HepG2 (cell line): ENCODE data around the gene SETD1A. TPM values are rescaled to one million over a fixed set of nuclear protein-coding genes. Genes with fewer than 3 reads are reported as not detected.
A peak's percentile ranks its signal among the peaks of the same experiment; 100 is the strongest.

Experiments
- ARNT ChIP-seq: fragments of 450-650 bp; IDR thresholded peaks from 2 replicates; pipeline ENCODE4 v1.6.1; 2017
- GABPB1 ChIP-seq: IDR thresholded peaks from 2 replicates; pipeline ENCODE4 v1.6.1; 2016; ENCODE audit warnings: mild to moderate bottlenecking, missing genetic modification reagents, moderate library complexity, missing compliant biosample characterization
- JUN ChIP-seq: sonication (generic); formaldehyde crosslinking; IDR thresholded peaks from 2 replicates; pipeline ENCODE4 v1.4.0; 2020; ENCODE audit warnings: mild to moderate bottlenecking, missing genetic modification reagents
- MAFG ChIP-seq: sonication (generic); formaldehyde crosslinking; IDR thresholded peaks from 2 replicates; pipeline ENCODE4 v1.5.1; 2020; ENCODE audit warnings: mild to moderate bottlenecking, missing genetic modification reagents
- MAX ChIP-seq: IDR thresholded peaks from 2 replicates; pipeline ENCODE4 v1.6.1; 2012; ENCODE audit warnings: inconsistent platforms
- MXI1 ChIP-seq: IDR thresholded peaks from 3 replicates; pipeline ENCODE4 v1.6.1; 2012; ENCODE audit warnings: low read depth, low read length, inconsistent platforms, borderline replicate concordance
- NPAS2 ChIP-seq: sonication (generic); formaldehyde crosslinking; IDR thresholded peaks from 2 replicates; pipeline ENCODE4 v1.8.0; 2022; ENCODE audit warnings: mild to moderate bottlenecking, missing genetic modification reagents, borderline replicate concordance
- NR2C2 ChIP-seq: sonication (generic); formaldehyde crosslinking; IDR thresholded peaks from 2 replicates; pipeline ENCODE4 v1.4.0; 2020; ENCODE audit warnings: missing genetic modification reagents, mild to moderate bottlenecking, moderate library complexity, borderline replicate concordance
- PHF21A ChIP-seq: sonication (generic); formaldehyde crosslinking; IDR thresholded peaks from 2 replicates; pipeline ENCODE4 v1.5.0; 2020; ENCODE audit warnings: mild to moderate bottlenecking, missing genetic modification reagents
- PHF5A ChIP-seq: IDR thresholded peaks from one replicate; pipeline ENCODE4 v1.6.1; 2018; ENCODE audit warnings: low read depth, missing genetic modification reagents; ENCODE audit not compliant: unreplicated experiment
- PLRG1 ChIP-seq: fragments of 450-650 bp; conservative IDR thresholded peaks from 2 replicates; pipeline ENCODE4 v1.6.1; 2016
- TARDBP ChIP-seq: sonication (generic); formaldehyde crosslinking; IDR thresholded peaks from 2 replicates; pipeline ENCODE4 v1.8.0; 2022; ENCODE audit warnings: mild to moderate bottlenecking, missing genetic modification reagents
- TCF7L2 ChIP-seq: IDR thresholded peaks from 2 replicates; pipeline ENCODE4 v1.6.1; 2011; ENCODE audit warnings: mild to moderate bottlenecking, low read depth, low read length, moderate library complexity
- THAP8 ChIP-seq: sonication (generic); formaldehyde crosslinking; IDR thresholded peaks from 2 replicates; pipeline ENCODE4 v1.5.1; 2020; ENCODE audit warnings: missing genetic modification reagents, mild to moderate bottlenecking, borderline replicate concordance
- ZBTB7A ChIP-seq: sonication (generic); formaldehyde crosslinking; IDR thresholded peaks from 2 replicates; pipeline ENCODE4 v1.8.0; 2022; ENCODE audit warnings: mild to moderate bottlenecking, missing genetic modification reagents
- ZNF124 ChIP-seq: sonication (generic); formaldehyde crosslinking; IDR thresholded peaks from 2 replicates; pipeline ENCODE4 v1.4.0; 2020; ENCODE audit warnings: missing genetic modification reagents
- ZNF274 ChIP-seq: sonication (generic); formaldehyde crosslinking; IDR thresholded peaks from 2 replicates; pipeline ENCODE4 v1.5.1; 2020; ENCODE audit warnings: mild to moderate bottlenecking, missing genetic modification reagents
- ZNF318 ChIP-seq: sonication (generic); formaldehyde crosslinking; IDR thresholded peaks from 2 replicates; pipeline ENCODE4 v1.4.0; 2020; ENCODE audit warnings: mild to moderate bottlenecking, missing genetic modification reagents
- ZNF33B ChIP-seq: sonication (generic); formaldehyde crosslinking; IDR thresholded peaks from 2 replicates; pipeline ENCODE4 v1.5.1; 2020; ENCODE audit warnings: mild to moderate bottlenecking, missing genetic modification reagents
- ZNF564 ChIP-seq: sonication (generic); formaldehyde crosslinking; IDR thresholded peaks from 2 replicates; pipeline ENCODE4 v1.8.1; 2023; ENCODE audit warnings: mild to moderate bottlenecking, missing genetic modification reagents
- ZNF737 ChIP-seq: sonication (generic); formaldehyde crosslinking; IDR thresholded peaks from 2 replicates; pipeline ENCODE4 v1.5.0; 2020; ENCODE audit warnings: missing genetic modification reagents, mild to moderate bottlenecking, borderline replicate concordance
- ZNF777 ChIP-seq: sonication (generic); formaldehyde crosslinking; IDR thresholded peaks from 2 replicates; pipeline ENCODE4 v1.4.0; 2020; ENCODE audit warnings: missing genetic modification reagents
- polyA plus RNA-seq, 8 experiments: library from polyadenylated mRNA; depleted of rRNA in 3 of 8; stranded (reverse) in 7 of 8; unstranded in 1 of 8; fragments of >200 nt; fragmentation: Illumina TruSeq in 4 of 8; extraction: Trizol in 4 of 8; gene quantifications; 2 replicates each; pipeline versions ENCODE4 v1.2.1 to v1.2.3, GENCODE V29; 2011 to 2016; ENCODE audit warnings: low read depth in 4 of 8, missing spikeins in 1 of 8, mixed read lengths in 1 of 8; ENCODE audit not compliant: insufficient read depth in 1 of 8
- total RNA-seq, 5 experiments: library from RNA; depleted of rRNA; stranded (reverse); fragments of >200 nt; fragmentation: Illumina TruSeq; extraction: Trizol; gene quantifications; 2 replicates each; pipeline ENCODE4 v1.2.3, GENCODE V29; 2016; ENCODE audit warnings: low read depth in 1 of 5

Gene SETD1A
- total and polyA plus RNA-seq, 2 of the 13 experiments (the other 11 are each of a cell fraction or from before 2014, with no cell fraction given), result 3.8 to 5.6 TPM

GRCh38 chr16:30998852-30999761, 41.6 kb downstream of the SETD1A start (continued):
- TF ChIP-seq TARDBP (CRISPR knock-in tag) (0 out of 2 replicates have a peak, but pooled peaks have one; percentile 62), ZNF737 (CRISPR knock-in tag) (peak; percentile 92; the same call in 1 of the 2 replicates), ARNT (no peak), PHF21A (CRISPR knock-in tag) (peak; percentile 90), NR2C2 (CRISPR knock-in tag) (peak; percentile 57; the same call in 1 of the 2 replicates), THAP8 (CRISPR knock-in tag) (no peak), ZNF274 (CRISPR knock-in tag) (no peak), ZNF777 (no peak), NPAS2 (CRISPR knock-in tag) (no peak), GABPB1 (CRISPR knock-in tag) (no peak; the same call in 1 of the 2 replicates), JUN (CRISPR knock-in tag) (peak; percentile 54; the same call in 1 of the 2 replicates), PLRG1 (no peak), ZNF124 (no peak), ZBTB7A (no peak), MAX (peak; percentile 37; the same call in 1 of the 2 replicates), ZNF564 (CRISPR knock-in tag) (no peak), MAFG (CRISPR knock-in tag) (no peak), PHF5A (CRISPR knock-in tag) (no peak), TCF7L2 (no peak; the same call in 1 of the 2 replicates), ZNF318 (CRISPR knock-in tag) (peak; percentile 86; the same call in 1 of the 2 replicates), MXI1 (peak; percentile 42; the same call in 1 of the 3 replicates), ZNF33B (CRISPR knock-in tag) (no peak; the same call in 1 of the 2 replicates)
